HCT116 (cell line): ENCODE measurements around the gene FSD1. TPM values are rescaled to one million over a fixed set of nuclear protein-coding genes. Genes with fewer than 3 reads are reported as not detected.

Source experiments
- ATAC-seq: fragments of 200-7000 bp; cut with Tn5 transposase; 2 replicates; pipeline ENCODE4 v1.9.1; 2020; ENCODE audit warnings: mild to moderate bottlenecking, moderate library complexity
- BruUV-seq: library from RNA; stranded (reverse); fragments of 400-500 nt; replicated peaks from 2 replicates; lab custom pipeline; 2021; lab: Mats Ljungman, UMichigan
- CTCF ChIA-PET: fragments of 300-600 bp; sonication (Branson Sonifier 250); formaldehyde crosslinking; loops from one replicate; lab custom pipeline; 2021; ENCODE audit warnings: antibody characterized with exemption; lab: Charles Lee
- POLR2A ChIA-PET: fragments of 300-600, 350-600 bp; sonication (Branson Sonifier 250); formaldehyde crosslinking; loops from one replicate; lab custom pipeline; 2021; ENCODE audit warnings: antibody characterized with exemption; lab: Charles Lee
- RAD21 ChIA-PET, 2 experiments: fragments of 300-600 bp; sonication (Branson Sonifier 250); formaldehyde crosslinking; loops; one replicate each; lab custom pipeline; 2023; ENCODE audit warnings: low total read pairs in 2 of 2; ENCODE audit not compliant: uncharacterized antibody in 2 of 2, unreplicated experiment in 2 of 2, low non-redundant PET in 1 of 2; lab: Charles Lee
- DNase-seq: peaks from one replicate; pipeline ENCODE4 v3.0.0-alpha.2; 2010; ENCODE audit warnings: low read depth, low spot score
- H2AFZ ChIP-seq: fragments of 200-600 bp; shearing (Covaris generic), sonication (generic); 2 replicates; pipeline ENCODE4 v1.6.1; 2017; ENCODE audit warnings: low read depth, mixed run types, mixed read lengths, antibody characterized with exemption, low read length; ENCODE audit not compliant: poor library complexity, severe bottlenecking
- H3K27ac ChIP-seq: 2 replicates; pipeline ENCODE4 v1.5.1; 2012; ENCODE audit warnings: low read depth, low read length
- H3K27me3 ChIP-seq: fragments of 200-600 bp; sonication (generic); 2 replicates; pipeline ENCODE4 v1.6.1; 2016; ENCODE audit warnings: mixed run types, low read length, mixed read lengths; ENCODE audit not compliant: insufficient read depth
- H3K36me3 ChIP-seq, 2 experiments: fragments of 200-500 bp in 1 of 2; fragments of 200-600 bp in 1 of 2; sonication (Bioruptor generic) in 1 of 2; sonication (generic) in 1 of 2; 2 replicates each; pipeline versions ENCODE4 v1.5.1 to v1.6.1; 2014 to 2016; ENCODE audit warnings: low read length in 2 of 2, inconsistent platforms in 1 of 2, mixed read lengths in 1 of 2, mixed run types in 1 of 2; ENCODE audit not compliant: insufficient read depth in 2 of 2, control insufficient read depth in 1 of 2
- H3K4me1 ChIP-seq, 2 experiments: fragments of 200-600 bp in 1 of 2; sonication (generic) in 1 of 2; 2 replicates each; pipeline versions ENCODE4 v1.5.1 to v1.6.1; 2012 to 2017; ENCODE audit warnings: low read length in 2 of 2, inconsistent platforms in 1 of 2, mild to moderate bottlenecking in 1 of 2, mixed read lengths in 1 of 2, mixed run types in 1 of 2, moderate library complexity in 1 of 2; ENCODE audit not compliant: insufficient read depth in 2 of 2, control insufficient read depth in 1 of 2
- H3K4me2 ChIP-seq: fragments of 200-600 bp; sonication (generic); 2 replicates; pipeline ENCODE4 v1.6.1; 2017; ENCODE audit warnings: mixed run types, low read length, mixed read lengths
- H3K4me3 ChIP-seq, 2 experiments: fragments of 200-600 bp in 1 of 2; sonication (generic) in 1 of 2; replicated peaks in 1 of 2; 2 replicates each; pipeline ENCODE4 v1.5.1; 2011 to 2016; ENCODE audit warnings: low read length in 2 of 2, control low read depth in 1 of 2, low read depth in 1 of 2, mild to moderate bottlenecking in 1 of 2, mixed read lengths in 1 of 2, mixed run types in 1 of 2
- H3K79me2 ChIP-seq: fragments of 200-600 bp; sonication (generic); 2 replicates; pipeline ENCODE4 v1.6.1; 2017; ENCODE audit warnings: mild to moderate bottlenecking, mixed run types, low read length, moderate library complexity, mixed read lengths; ENCODE audit not compliant: insufficient read depth
- H3K9ac ChIP-seq: fragments of 200-600 bp; sonication (generic); 2 replicates; pipeline ENCODE4 v1.6.1; 2016; ENCODE audit warnings: low read length, mixed read lengths
- H3K9me2 ChIP-seq: fragments of 200-600 bp; sonication (generic), shearing (Covaris generic); 2 replicates; pipeline ENCODE4 v1.6.1; 2017; ENCODE audit warnings: mixed run types, mild to moderate bottlenecking, moderate library complexity; ENCODE audit not compliant: insufficient read depth
- H3K9me3 ChIP-seq, 2 experiments: fragments of 200-500 bp in 1 of 2; fragments of 200-600 bp in 1 of 2; sonication (Bioruptor generic) in 1 of 2; sonication (generic) in 1 of 2; 2 replicates each; pipeline ENCODE4 v1.6.1; 2014 to 2017; ENCODE audit warnings: low read length in 2 of 2, mixed read lengths in 2 of 2, inconsistent platforms in 1 of 2, low read depth in 1 of 2, mild to moderate bottlenecking in 1 of 2, mixed run types in 1 of 2, moderate library complexity in 1 of 2; ENCODE audit not compliant: control insufficient read depth in 1 of 2, insufficient read depth in 1 of 2
- H4K20me1 ChIP-seq: fragments of 200-600 bp; sonication (generic), shearing (Covaris generic); 2 replicates; pipeline ENCODE4 v1.6.1; 2017; ENCODE audit warnings: mixed run types, mild to moderate bottlenecking, moderate library complexity; ENCODE audit not compliant: insufficient read depth
- CBX3 ChIP-seq: IDR thresholded peaks from 2 replicates; pipeline ENCODE4 v1.6.1; 2012; ENCODE audit warnings: low read depth
- EZH2phosphoT487 ChIP-seq: fragments of 200-600 bp; IDR thresholded peaks from 2 replicates; pipeline ENCODE4 v1.6.1; 2018; ENCODE audit warnings: antibody characterized with exemption, borderline replicate concordance
- FOSL1 ChIP-seq: IDR thresholded peaks from 2 replicates; pipeline ENCODE4 v1.6.1; 2012; ENCODE audit warnings: low read depth
- JUND ChIP-seq: IDR thresholded peaks from 2 replicates; pipeline ENCODE4 v1.6.1; 2012
- MAX ChIP-seq: IDR thresholded peaks from 2 replicates; pipeline ENCODE4 v1.6.1; 2012
- POLR2AphosphoS5 ChIP-seq: IDR thresholded peaks from 2 replicates; pipeline ENCODE4 v1.6.1; 2011; ENCODE audit warnings: mild to moderate bottlenecking, low read depth, low read length, moderate library complexity
- RAD21 ChIP-seq: IDR thresholded peaks from 2 replicates; pipeline ENCODE4 v1.6.1; 2012; ENCODE audit warnings: low read depth, mild to moderate bottlenecking
- REST ChIP-seq: IDR thresholded peaks from 2 replicates; pipeline ENCODE4 v1.6.1; 2012; ENCODE audit warnings: low read depth
- SIN3A ChIP-seq: IDR thresholded peaks from 2 replicates; pipeline ENCODE4 v1.6.1; 2012; ENCODE audit warnings: low read depth
- YY1 ChIP-seq: IDR thresholded peaks from 2 replicates; pipeline ENCODE4 v1.6.1; 2011; ENCODE audit warnings: low read length, low read depth, moderate library complexity, mild to moderate bottlenecking; ENCODE audit not compliant: insufficient replicate concordance; ENCODE audit errors: extremely low read depth
- intact Hi-C: fragments of 100-400 bp; cut with micrococcal nuclease; formaldehyde crosslinking; loops from 2 replicates; pipeline ENCODE4 v1.10.0; 2022
- total RNA-seq: library from RNA; stranded (reverse); gene quantifications from one replicate; pipeline ENCODE4 v1.2.1, GENCODE V29; 2021; ENCODE audit not compliant: unreplicated experiment

FSD1 gene
- total RNA-seq, 1 experiment from 2014 or later = 20.1 TPM

GRCh38 chr19:4343370-4344307, 39.2 kb downstream of the FSD1 start, which contains the start of gene MPND:
MPND (plus strand) TSS chr19:4343562; CDS start chr19:4343594, 32 bp downstream.
- intact Hi-C loops = loop anchor here (2.0 kb wide), 1 partner anchor 31 kb away; no protein-coding TSS in a partner anchor
- Histone ChIP-seq H3K27ac (peak within 1 kb of the TSS; percentile 86), H3K27me3 (no peaks in the 10 kb centered on the region), H2AFZ (peak within 1 kb of the TSS; percentile 62), H3K4me3 (peak within 1 kb of the TSS; percentile 69 to 75), H3K9ac (peak within 1 kb of the TSS; percentile 77), H3K9me2 (no peaks in the 10 kb centered on the region), H3K9me3 (no peaks in the 10 kb centered on the region), H3K4me2 (peak within 1 kb of the TSS; percentile 97), H3K4me1 (peaks cover 7 to 18% of the 10 kb centered on the region in 2 experiments), H4K20me1 (no peaks in the 10 kb centered on the region), H3K36me3 (peaks cover 0 to 5% of the 10 kb centered on the region in 2 experiments; a peak in 2 of 4 replicates), H3K79me2 (no peaks in the 10 kb centered on the region; the same call in 1 of the 2 replicates)
- ChIA-PET RAD21 (interaction anchor here in 1 of 2 experiments (0.8 to 1.5 kb wide), 2 partner anchors 9 to 77 kb away, joined by 3 to 10 read pairs; no protein-coding TSS in a partner anchor), POLR2A (interaction anchor here (1.0 to 1.6 kb wide), 15 partner anchors 9 to 128 kb away, joined by 3 to 11 read pairs (median 5); partner anchors contain the start of genes CHAF1A, FSD1 and YJU2), CTCF (interaction anchor here (1.2 to 3.0 kb wide), 4 partner anchors 9 to 96 kb away, joined by 3 to 47 read pairs (median 20); partner anchors contain the start of gene YJU2)
- no TSS peak for BruUV-seq
- ATAC-seq (peak; percentile 79), DNase-seq (peak; percentile 50)
- no peak for TF ChIP-seq RAD21
- TF ChIP-seq SIN3A = 0 out of 2 replicates have a peak, but pooled peaks have one; percentile 24
- no peak for TF ChIP-seq CBX3
- no peak for TF ChIP-seq REST
- TF ChIP-seq YY1 = peak; percentile 77
- TF ChIP-seq FOSL1 = no peak
- TF ChIP-seq JUND = no peak
- peak; percentile 74; the same call in 1 of the 2 replicates for TF ChIP-seq MAX
- no peak for TF ChIP-seq EZH2phosphoT487
- peak; percentile 48; the same call in 1 of the 2 replicates for TF ChIP-seq POLR2AphosphoS5
